HG03139 (cell line): Measurements from ENCODE around the gene TEKTIP1.
"Not testable (repeated sequence)": the region's sequence is repeated elsewhere in the genome, so short reads cannot be mapped to it uniquely, and the experiment has no call there.

ENCODE experiments used
- ATAC-seq: cut with Tn5 transposase; IDR thresholded peaks from one replicate; pipeline ENCODE4 v1.9.1; 2021; ENCODE audit not compliant: unreplicated experiment

TEKTIP1 gene

GRCh38 chr19:3507371-3508120 lies 31.4 kb upstream of the TEKTIP1 start:
- no peak for ATAC-seq

- ATAC-seq, result not testable (repeated sequence)
These were observed 30.8 kb upstream of the TEKTIP1 start for GRCh38 chr19:3508121-3508661.

DNA sequence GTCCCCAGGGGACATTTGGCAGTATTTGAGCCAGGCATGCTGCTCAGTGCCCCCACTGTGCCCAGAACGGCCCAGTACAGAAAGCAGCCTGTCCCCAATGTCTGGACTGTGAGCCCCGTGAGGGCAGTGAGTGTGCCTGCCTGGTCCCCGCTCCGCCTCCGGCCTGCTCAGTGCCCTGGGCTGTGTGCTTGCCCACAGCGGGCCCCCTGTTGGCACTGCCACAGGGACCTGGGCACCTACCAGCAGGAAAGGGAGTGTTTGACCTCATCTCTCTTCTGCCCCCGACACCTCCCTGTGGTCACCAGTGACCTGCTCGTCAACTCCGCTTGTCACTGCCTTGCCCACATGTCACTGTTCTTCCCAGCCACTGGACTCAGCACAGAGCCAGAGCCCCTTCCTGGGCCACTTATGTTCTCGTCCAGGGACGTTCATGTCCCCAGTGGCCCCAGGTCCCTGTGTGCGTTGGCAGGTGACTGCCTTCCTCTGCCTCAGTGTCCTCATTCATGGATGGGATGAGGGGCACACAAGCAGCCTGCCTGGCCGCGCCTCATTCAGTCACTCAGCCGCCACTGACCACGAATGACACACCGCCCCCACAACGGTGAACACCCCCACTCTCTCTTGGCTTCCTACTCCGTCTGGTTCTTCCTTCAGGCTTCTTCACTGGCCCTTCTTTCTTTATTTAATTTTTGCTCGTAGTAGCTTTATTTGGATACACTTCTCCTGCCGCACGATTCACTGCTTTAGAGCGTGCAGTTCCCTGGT lies 30.0 kb upstream of the TEKTIP1 start:
- no peak for ATAC-seq

DNA sequence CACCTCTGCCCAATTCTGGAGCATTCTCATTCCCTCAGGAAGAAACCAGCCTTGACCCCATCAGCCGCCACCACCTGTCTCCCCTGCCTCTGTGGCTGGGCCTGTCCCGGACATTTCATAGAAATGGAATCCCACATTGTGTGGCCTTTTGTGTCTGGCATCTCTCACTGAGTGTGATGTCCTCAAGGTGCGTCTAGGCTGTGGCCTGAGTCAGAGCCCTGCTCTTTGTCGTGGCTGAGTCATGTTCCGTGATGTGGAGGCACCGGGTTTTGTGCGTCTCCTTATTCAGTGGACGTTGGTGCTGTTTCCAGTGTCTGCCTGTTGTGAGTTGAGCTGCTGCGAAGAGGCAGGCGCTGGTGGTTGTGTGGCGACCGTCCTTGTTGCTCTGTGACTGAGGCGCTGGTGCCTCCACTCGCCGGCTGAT lies 29.4 kb upstream of the TEKTIP1 start:
- ATAC-seq, result no peak

DNA sequence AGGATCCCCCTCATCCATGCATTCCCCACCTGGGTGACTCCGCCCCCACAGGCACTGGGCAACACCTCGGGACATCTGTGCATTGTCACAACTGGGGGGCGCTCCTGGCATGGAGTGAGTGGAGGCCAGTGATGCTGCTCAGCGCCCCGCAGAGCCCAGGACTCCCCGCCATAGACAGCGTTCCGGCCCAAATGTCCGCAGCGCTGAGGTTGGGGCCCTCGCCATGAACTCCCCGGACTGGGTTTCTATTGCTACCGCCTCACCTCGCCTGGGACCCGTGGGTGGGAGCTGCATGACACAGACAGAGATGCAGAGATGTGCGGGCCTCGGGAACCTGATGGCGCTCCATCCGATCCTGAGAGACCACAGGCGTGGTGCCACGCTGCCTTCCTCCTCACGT lies 28.2 kb upstream of the TEKTIP1 start:
- ATAC-seq, result no peak

GRCh38 chr19:3511506-3512251 lies 27.3 kb upstream of the TEKTIP1 start:
- ATAC-seq, result no peak

- no peak for ATAC-seq
These were observed 26.3 kb upstream of the TEKTIP1 start for GRCh38 chr19:3512562-3513228.

GRCh38 chr19:3513229-3514140 lies 25.5 kb upstream of the TEKTIP1 start:
- ATAC-seq, result no peak

DNA sequence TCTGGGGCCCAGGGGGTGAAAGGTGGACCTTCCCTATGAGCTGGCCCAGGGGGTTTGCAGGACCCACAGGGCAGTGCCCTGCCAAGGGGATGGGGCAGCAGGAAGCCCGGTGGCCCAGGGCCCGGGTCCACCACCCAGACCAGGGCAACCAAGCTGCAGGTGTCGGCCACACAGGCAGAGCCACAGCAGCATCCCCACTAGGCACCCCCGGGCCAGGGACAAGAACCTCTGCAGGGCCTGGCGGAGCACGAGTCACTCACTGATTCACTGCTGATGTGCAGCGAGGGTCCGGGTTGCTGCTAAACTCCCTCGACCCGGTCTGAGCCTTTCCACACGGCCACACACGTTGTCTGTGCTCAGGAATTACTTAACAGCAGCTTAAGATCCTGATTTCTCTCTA lies 24.0 kb upstream of the TEKTIP1 start:
- ATAC-seq, result no peak

DNA sequence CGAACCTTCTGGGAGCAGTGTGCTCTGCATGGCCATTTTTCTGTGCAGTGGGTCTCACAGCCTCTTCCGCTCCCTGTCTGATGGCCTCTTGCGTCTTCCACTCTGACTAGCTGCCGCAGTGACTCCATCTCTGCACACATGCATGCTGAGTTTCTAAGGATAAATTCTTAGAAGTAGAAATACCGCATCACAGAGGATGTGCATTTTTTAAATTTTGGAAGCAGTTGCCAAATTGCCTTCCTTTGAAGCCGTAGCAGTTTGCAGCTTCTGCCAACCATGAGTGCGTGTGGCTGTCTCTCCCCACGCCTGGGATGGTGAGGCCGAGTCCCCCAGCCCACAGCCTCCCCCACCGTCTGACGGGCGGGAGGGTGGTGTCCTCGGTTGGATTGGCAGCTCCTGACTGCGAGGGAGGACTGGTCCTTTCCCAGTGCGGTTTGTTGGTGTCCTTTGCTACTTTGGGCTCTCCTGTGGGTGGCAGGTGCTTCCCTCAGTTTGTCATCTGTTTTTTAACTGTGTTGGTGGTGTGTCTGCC lies 23.0 kb upstream of the TEKTIP1 start:
- ATAC-seq, result no peak

GRCh38 chr19:3516675-3517207 lies 22.2 kb upstream of the TEKTIP1 start:
- no peak for ATAC-seq

DNA sequence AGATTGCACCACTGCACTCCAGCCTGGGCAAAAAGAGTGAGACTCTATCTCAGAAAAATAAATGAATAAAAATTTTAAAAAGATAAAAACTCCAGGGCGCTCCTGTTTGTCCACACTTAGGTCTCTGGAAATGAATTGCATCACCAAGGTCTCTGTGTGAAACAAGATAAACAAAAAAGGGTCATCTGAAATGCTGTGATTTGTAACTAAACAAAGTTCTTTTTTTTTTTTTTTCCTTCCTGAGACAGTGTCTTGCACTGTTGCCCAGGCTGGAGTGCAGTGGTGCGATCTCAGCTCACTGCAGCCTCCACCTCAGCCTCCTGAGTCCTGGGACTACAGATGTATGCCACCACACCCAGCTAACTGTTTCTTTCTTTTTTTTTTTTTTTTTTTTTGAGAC lies 21.3 kb upstream of the TEKTIP1 start:
- no peak for ATAC-seq

DNA sequence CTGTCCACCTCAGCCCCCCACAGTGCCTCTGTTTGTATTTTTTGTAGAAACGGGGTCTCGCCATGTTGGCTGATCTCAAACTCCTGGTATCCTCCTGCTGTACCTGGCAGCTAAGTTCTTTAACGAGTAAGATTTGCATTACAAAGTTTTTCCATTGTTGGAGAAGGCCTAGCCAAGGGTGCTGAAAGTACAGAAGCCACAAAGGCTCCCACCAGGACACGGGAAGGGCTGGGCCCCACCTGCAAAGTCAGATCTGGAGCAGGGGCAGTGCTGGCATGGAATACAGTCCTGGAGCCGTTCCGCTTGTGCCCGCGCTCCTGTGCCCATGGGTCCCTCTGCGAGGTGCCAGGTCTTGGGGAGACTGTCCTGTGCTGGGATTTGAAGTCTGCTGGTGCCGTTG lies 20.7 kb upstream of the TEKTIP1 start:
- ATAC-seq, result no peak

GRCh38 chr19:3518659-3519058 lies 20.3 kb upstream of the TEKTIP1 start:
- no peak for ATAC-seq

DNA sequence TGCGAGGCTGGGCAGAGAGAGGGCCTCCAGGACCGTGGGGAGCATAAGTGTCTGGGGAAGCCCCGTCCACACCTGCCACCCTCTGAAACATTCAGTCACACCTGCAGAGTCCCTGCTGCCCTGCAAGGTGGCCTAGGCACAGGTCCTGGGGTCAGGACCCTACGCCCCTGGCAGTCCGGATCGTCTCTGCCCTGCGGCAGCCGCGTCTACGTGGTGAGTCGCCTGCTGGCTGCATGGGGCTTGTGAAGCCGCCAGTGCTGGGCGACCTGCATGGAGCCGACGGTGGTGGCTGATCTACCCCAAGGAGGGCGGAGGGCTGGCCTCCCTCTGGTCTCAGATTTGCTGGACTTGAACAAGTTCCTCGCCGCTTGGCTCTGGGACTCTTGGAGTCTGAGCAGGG lies 19.8 kb upstream of the TEKTIP1 start:
- no peak for ATAC-seq

- ATAC-seq, result no peak
These were observed 18.5 kb upstream of the TEKTIP1 start for GRCh38 chr19:3520166-3521103.

GRCh38 chr19:3521104-3521445 lies 17.9 kb upstream of the TEKTIP1 start:
- ATAC-seq, result no peak
